ENCODE results near the gene PYM1.

DNA sequence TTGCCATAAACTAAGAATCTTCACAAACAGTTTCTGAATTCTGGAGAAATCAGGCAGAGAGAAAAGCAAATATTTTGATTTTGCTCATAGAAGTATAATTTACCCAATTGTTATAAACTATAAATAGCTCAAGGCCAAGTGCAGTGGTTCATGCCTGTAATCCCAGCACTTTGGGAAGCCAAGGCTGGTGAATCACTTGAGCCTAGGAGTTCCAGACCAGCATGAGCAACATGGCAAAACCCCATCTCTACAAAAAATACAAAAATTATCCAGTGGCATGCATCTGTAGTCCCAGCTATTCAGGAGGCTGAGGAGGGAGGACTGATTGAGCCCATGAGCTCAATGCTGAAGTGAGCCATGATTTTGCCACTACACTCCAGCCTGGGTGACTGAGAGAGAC lies 65.4 kb downstream of the PYM1 start:
- TF ChIP-seq POLR2AphosphoS5 (IDR thresholded peaks at IDR 0.05) (no peak), POLR2A (IDR thresholded peaks at IDR 0.05; ENCODE audit: low read depth) (no peak)
- TF ChIP-seq, protein P1, sequence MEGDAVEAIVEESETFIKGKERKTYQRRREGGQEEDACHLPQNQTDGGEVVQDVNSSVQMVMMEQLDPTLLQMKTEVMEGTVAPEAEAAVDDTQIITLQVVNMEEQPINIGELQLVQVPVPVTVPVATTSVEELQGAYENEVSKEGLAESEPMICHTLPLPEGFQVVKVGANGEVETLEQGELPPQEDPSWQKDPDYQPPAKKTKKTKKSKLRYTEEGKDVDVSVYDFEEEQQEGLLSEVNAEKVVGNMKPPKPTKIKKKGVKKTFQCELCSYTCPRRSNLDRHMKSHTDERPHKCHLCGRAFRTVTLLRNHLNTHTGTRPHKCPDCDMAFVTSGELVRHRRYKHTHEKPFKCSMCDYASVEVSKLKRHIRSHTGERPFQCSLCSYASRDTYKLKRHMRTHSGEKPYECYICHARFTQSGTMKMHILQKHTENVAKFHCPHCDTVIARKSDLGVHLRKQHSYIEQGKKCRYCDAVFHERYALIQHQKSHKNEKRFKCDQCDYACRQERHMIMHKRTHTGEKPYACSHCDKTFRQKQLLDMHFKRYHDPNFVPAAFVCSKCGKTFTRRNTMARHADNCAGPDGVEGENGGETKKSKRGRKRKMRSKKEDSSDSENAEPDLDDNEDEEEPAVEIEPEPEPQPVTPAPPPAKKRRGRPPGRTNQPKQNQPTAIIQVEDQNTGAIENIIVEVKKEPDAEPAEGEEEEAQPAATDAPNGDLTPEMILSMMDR (IDR thresholded peaks at IDR 0.05) = no peak
